ENCODE data around the gene OIP5.
"Not testable (repeated sequence)": the region's sequence is repeated elsewhere in the genome, so short reads cannot be mapped to it uniquely, and the experiment has no call there.

Gene OIP5

GRCh38 chr15:41286665-41287333 lies 45.6 kb downstream of the OIP5 start:
- H3K4me3 ChIP-seq (replicated peaks; ENCODE audit: low read depth, low read length): no peak overlapping the region
- no peak for TF ChIP-seq CTCF (IDR thresholded peaks at IDR 0.05; ENCODE audit: low read length, missing control alignments)
- DNase-seq (ENCODE audit: low read depth): peak; percentile 47

GRCh38 chr15:41285285-41285684 lies 47.1 kb downstream of the OIP5 start:
- peak overlapping the region; percentile 97 for H3K4me3 ChIP-seq (replicated peaks; ENCODE audit: low read depth, low read length)
- no peak for TF ChIP-seq CTCF (IDR thresholded peaks at IDR 0.05; ENCODE audit: low read length, missing control alignments)
- DNase-seq (ENCODE audit: low read depth): no peak

- no peak for TF ChIP-seq CTCF (IDR thresholded peaks at IDR 0.05; ENCODE audit: low read length, missing control alignments)
- H3K4me3 ChIP-seq (replicated peaks; ENCODE audit: low read depth, low read length): peak overlapping the region; percentile 97
- DNase-seq (ENCODE audit: low read depth): peak; percentile 25
Measured at GRCh38 chr15:41284427-41285177, 47.8 kb downstream of the OIP5 start.

- peak overlapping the region; percentile 97 for H3K4me3 ChIP-seq (replicated peaks; ENCODE audit: low read depth, low read length)
- no peak for TF ChIP-seq CTCF (IDR thresholded peaks at IDR 0.05; ENCODE audit: low read length, missing control alignments)
- peak; percentile 100 for DNase-seq (ENCODE audit: low read depth)
Measured at GRCh38 chr15:41283653-41284426, 48.6 kb downstream of the OIP5 start.

GRCh38 chr15:41282980-41283652 lies 49.3 kb downstream of the OIP5 start:
- peak overlapping the region; percentile 97 for H3K4me3 ChIP-seq (replicated peaks; ENCODE audit: low read depth, low read length)
- DNase-seq (ENCODE audit: low read depth): not testable (repeated sequence)

- H3K4me3 ChIP-seq (replicated peaks; ENCODE audit: low read depth, low read length); DNase-seq (ENCODE audit: low read depth): not testable (repeated sequence)
Measured at GRCh38 chr15:41282436-41282835, 50.0 kb downstream of the OIP5 start.

GRCh38 chr15:41281236-41281635 lies 51.2 kb downstream of the OIP5 start:
- no peak for TF ChIP-seq CTCF (IDR thresholded peaks at IDR 0.05; ENCODE audit: low read length, missing control alignments)
- DNase-seq (ENCODE audit: low read depth): peak; percentile 70
- no peak overlapping the region for H3K4me3 ChIP-seq (replicated peaks; ENCODE audit: low read depth, low read length)

Measured in fibroblast of pulmonary artery (primary cell).